Measurements from ENCODE around the gene PCP2. TPM values are rescaled to one million over a fixed set of nuclear protein-coding genes. Genes with fewer than 3 reads are reported as not detected.

The PCP2 gene
- total RNA-seq, 4 donors from 2014 or later = 1.6 to 9.9 (median 1.6) TPM

GRCh38 chr19:7679771-7680605, 46.5 kb upstream of the PCP2 start:
- 63% methylated on average over 18 of the region's 22 CpGs for WGBS
- H3K4me1 ChIP-seq = peaks cover 31% of the 10 kb centered on the region
- H3K4me3 ChIP-seq = peak overlapping the region; percentile 95
- H3K27ac ChIP-seq = no peak overlapping the region
- no peaks in the 10 kb centered on the region for H3K9me3 ChIP-seq
- DNase-seq (ENCODE audit: low spot score in 2 of 2) = no peak
- TF ChIP-seq CTCF (IDR thresholded peaks at IDR 0.05) = no peak
- peaks cover 27% of the 10 kb centered on the region for H3K36me3 ChIP-seq
- H3K27me3 ChIP-seq = peaks cover 16% of the 10 kb centered on the region

GRCh38 chr19:7678971-7679751, 45.6 kb upstream of the PCP2 start:
- no peak for TF ChIP-seq POLR2A (IDR thresholded peaks at IDR 0.05)
- no peak for TF ChIP-seq POLR2AphosphoS5 (IDR thresholded peaks at IDR 0.05)
- no peak for TF ChIP-seq EP300 (IDR thresholded peaks at IDR 0.05)
- TF ChIP-seq CTCF (IDR thresholded peaks at IDR 0.05) = no peak
- Histone ChIP-seq H3K4me3 (no peak overlapping the region), H3K27me3 (peaks cover 16% of the 10 kb centered on the region), H3K27ac (no peak overlapping the region), H3K36me3 (peaks cover 22% of the 10 kb centered on the region), H3K9me3 (no peaks in the 10 kb centered on the region), H3K4me1 (peaks cover 35% of the 10 kb centered on the region)
- WGBS = 37% methylated on average over 19 of the region's 30 CpGs
- DNase-seq (ENCODE audit: low spot score in 2 of 2) = no peak

- Histone ChIP-seq H3K9me3 (no peaks in the 10 kb centered on the region), H3K4me3 (no peak overlapping the region), H3K4me1 (peaks cover 36% of the 10 kb centered on the region), H3K36me3 (peaks cover 8% of the 10 kb centered on the region), H3K27me3 (peaks cover 16% of the 10 kb centered on the region), H3K27ac (no peak overlapping the region)
- WGBS = 50% methylated on average over 12 of the region's 12 CpGs
- TF ChIP-seq POLR2AphosphoS5 (IDR thresholded peaks at IDR 0.05) = no peak
- TF ChIP-seq CTCF (IDR thresholded peaks at IDR 0.05) = no peak
- no peak for TF ChIP-seq POLR2A (IDR thresholded peaks at IDR 0.05)
- no peak for TF ChIP-seq EP300 (IDR thresholded peaks at IDR 0.05)
- no peak for DNase-seq (ENCODE audit: low spot score in 2 of 2)
Measured at GRCh38 chr19:7677669-7678311, 44.3 kb upstream of the PCP2 start.

- no peaks in the 10 kb centered on the region for H3K36me3 ChIP-seq
Measured at GRCh38 chr19:7676854-7677253, 43.3 kb upstream of the PCP2 start, which contains the start of gene MCEMP1. Gene MCEMP1, plus strand, starts transcription at chr19:7677090. Its CDS starts 31 bp downstream, at chr19:7677121.

More at GRCh38 chr19:7676854-7677253, 43.3 kb upstream of the PCP2 start, which contains the start of gene MCEMP1:
- WGBS = 39% methylated on average over 10 of the region's 10 CpGs
- DNase-seq (ENCODE audit: low spot score in 2 of 2) = no peak
- Histone ChIP-seq H3K27me3 (peaks cover 24% of the 10 kb centered on the region), H3K4me1 (peaks cover 30% of the 10 kb centered on the region), H3K4me3 (no peak within 1 kb of the TSS), H3K9me3 (no peaks in the 10 kb centered on the region), H3K27ac (no peak within 1 kb of the TSS)
- TF ChIP-seq CTCF (IDR thresholded peaks at IDR 0.05) = no peak
- TF ChIP-seq POLR2AphosphoS5 (IDR thresholded peaks at IDR 0.05) = no peak
- no peak for TF ChIP-seq EP300 (IDR thresholded peaks at IDR 0.05)
- TF ChIP-seq POLR2A (IDR thresholded peaks at IDR 0.05) = no peak

All from suprapubic skin (tissue), 4 donors.